ENCODE data around the gene CHD6. TPM values are rescaled to one million over a fixed set of nuclear protein-coding genes. Genes with fewer than 3 reads are reported as not detected.
A peak's percentile ranks its signal among the peaks of the same experiment; 100 is the strongest.

CHD6 gene
- total RNA-seq (10 to 100 TPM; 29.9 to 40.2 (median 33.1) TPM), polyA plus RNA-seq (10 to 100 TPM in 1 of 3 donors, 1 to 10 TPM in 2; 2.4 to 12.9 (median 8.4) TPM)

DNA sequence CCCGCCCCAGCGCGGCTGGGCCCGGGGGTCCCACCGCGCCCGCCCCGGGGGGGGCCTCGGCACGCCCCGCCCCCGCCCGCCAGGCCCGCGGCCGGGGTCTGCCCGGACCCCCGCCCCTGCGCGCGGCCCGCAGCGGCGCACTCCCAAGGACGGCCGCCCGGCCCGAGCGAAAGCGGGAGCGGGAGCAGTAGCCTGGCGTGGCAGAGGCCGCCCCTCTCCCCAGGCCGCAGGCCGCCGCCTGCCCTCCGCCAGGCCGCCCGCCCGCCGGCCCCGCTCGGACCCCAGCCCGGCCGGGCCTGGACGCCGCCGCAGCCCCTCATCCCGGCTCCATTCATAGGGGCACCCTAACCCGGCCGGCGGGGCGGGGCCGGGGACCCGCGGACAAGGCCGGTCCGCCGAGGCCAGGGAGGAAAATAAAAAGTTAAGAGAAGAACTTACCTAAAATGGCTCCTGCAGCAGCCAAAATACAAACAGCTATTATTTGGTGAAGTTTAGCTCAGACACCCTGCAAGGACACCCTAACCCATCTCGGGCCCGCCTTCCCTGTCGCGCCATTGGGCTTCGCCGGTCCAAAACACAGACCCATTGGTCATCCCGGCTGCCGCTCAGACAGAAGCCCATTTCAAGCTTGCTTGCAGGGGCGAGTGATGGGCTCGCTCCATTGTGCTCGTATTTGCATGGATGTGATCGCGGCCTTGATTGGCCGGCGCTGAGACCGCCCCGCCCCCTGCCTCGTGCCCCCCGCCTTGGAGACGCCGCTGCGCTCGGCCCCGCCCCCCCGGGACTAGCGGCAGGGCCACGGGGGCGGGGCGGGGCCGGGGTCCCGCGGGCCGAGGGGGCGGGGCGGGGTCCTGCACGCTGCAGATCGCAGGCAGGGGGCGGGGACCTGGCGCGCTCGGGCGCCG lies at the start of gene CHD6:
CHD6 (minus strand) TSS at position 476 of the 905 bp plus-strand sequence. CDS start 67,040 bp downstream, outside the sequence.
- peak; percentile 100 for DNase-seq
- peaks cover 0 to 39% (median 31%) of the 10 kb centered on the region in 4 donors for H3K4me1 ChIP-seq
- 1% methylated on average over 102 of the region's 102 CpGs for WGBS, 2 donors
- TF ChIP-seq, protein P1, sequence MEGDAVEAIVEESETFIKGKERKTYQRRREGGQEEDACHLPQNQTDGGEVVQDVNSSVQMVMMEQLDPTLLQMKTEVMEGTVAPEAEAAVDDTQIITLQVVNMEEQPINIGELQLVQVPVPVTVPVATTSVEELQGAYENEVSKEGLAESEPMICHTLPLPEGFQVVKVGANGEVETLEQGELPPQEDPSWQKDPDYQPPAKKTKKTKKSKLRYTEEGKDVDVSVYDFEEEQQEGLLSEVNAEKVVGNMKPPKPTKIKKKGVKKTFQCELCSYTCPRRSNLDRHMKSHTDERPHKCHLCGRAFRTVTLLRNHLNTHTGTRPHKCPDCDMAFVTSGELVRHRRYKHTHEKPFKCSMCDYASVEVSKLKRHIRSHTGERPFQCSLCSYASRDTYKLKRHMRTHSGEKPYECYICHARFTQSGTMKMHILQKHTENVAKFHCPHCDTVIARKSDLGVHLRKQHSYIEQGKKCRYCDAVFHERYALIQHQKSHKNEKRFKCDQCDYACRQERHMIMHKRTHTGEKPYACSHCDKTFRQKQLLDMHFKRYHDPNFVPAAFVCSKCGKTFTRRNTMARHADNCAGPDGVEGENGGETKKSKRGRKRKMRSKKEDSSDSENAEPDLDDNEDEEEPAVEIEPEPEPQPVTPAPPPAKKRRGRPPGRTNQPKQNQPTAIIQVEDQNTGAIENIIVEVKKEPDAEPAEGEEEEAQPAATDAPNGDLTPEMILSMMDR (IDR thresholded peaks at IDR 0.05): no peak
- TF ChIP-seq POLR2A (IDR thresholded peaks at IDR 0.05): no peak
- no peak for TF ChIP-seq EP300 (IDR thresholded peaks at IDR 0.05)
- peak in 3 of 4 donors; percentile 57 to 72 (median 72) for TF ChIP-seq POLR2AphosphoS5 (IDR thresholded peaks at IDR 0.05)
- no peaks in the 10 kb centered on the region for H3K36me3 ChIP-seq
- no peaks in the 10 kb centered on the region for H3K27me3 ChIP-seq
- intact Hi-C loops (cut with DNase I): loop anchor here (1.0 to 2.0 kb wide), 2 partner anchors 75 to 109 kb away; no protein-coding TSS in a partner anchor
- H3K9me3 ChIP-seq: no peaks in the 10 kb centered on the region
- peak within 1 kb of the TSS; percentile 85 to 96 (median 86) for H3K27ac ChIP-seq
- peak within 1 kb of the TSS; percentile 69 to 95 (median 80) for H3K4me3 ChIP-seq

DNA sequence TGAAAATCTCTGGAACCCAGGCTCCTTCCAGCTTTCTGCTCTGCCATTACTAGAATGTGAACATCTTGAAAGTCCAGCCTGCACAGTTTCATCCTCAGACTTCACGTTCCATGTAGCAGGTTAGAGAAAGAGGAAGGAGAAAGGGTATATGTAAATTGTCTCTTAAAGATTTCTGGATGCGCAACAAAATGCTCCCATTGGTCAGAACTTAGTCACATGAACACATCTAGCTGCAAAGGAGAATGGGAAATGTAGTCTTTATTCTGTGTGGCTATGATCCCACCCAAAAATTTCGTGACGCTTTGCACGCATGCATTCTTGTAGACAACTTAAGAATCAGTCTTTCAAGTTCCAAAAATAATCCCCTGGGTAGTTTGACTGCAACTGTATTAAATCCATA lies 46.4 kb upstream of the CHD6 start:
- TF ChIP-seq POLR2A (IDR thresholded peaks at IDR 0.05): no peak
- no peak for TF ChIP-seq POLR2AphosphoS5 (IDR thresholded peaks at IDR 0.05)
- TF ChIP-seq EP300 (IDR thresholded peaks at IDR 0.05): no peak
- TF ChIP-seq, protein P1 (IDR thresholded peaks at IDR 0.05): no peak
- Histone ChIP-seq H3K27me3 (no peaks in the 10 kb centered on the region), H3K4me3 (no peak overlapping the region), H3K27ac (no peak overlapping the region), H3K4me1 (no peaks in the 10 kb centered on the region), H3K9me3 (no peaks in the 10 kb centered on the region), H3K36me3 (no peaks in the 10 kb centered on the region)
- WGBS, 2 donors: 63 to 72% methylated on average over 5 of the region's 5 CpGs
- intact Hi-C loops (cut with DNase I): no loop called here
- DNase-seq: no peak

DNA sequence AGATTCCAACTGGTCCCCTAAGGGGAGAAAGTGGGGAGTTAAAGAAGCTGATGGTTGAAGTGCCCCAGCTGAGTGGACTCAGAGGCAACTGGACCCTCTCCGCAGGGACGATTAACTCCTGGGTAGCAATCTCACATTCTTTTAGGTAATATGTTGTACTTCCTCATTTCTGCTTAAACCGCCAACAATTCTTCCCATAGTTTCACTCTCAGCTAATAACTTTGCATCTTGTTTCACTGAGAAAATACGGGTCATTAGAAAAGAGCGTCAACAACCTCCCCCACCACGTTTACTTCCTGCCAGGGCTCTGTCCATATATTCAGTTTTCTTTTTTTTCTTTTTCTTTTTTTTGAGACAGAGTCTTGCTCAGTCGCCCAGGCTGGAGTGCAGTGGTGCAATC lies 39.5 kb upstream of the CHD6 start:
- intact Hi-C loops (cut with DNase I): no loop called here
- no peaks in the 10 kb centered on the region for H3K4me1 ChIP-seq
- H3K27me3 ChIP-seq: peaks cover 0 to 3% (median 0%) of the 10 kb centered on the region in 3 donors
- WGBS, 2 donors: 51 to 82% methylated on average over 7 of the region's 7 CpGs
- DNase-seq: no peak
- no peaks in the 10 kb centered on the region for H3K9me3 ChIP-seq
- TF ChIP-seq EP300 (IDR thresholded peaks at IDR 0.05) (no peak), POLR2AphosphoS5 (IDR thresholded peaks at IDR 0.05) (no peak), POLR2A (IDR thresholded peaks at IDR 0.05) (no peak)
- TF ChIP-seq, protein P1 (IDR thresholded peaks at IDR 0.05): no peak
- H3K36me3 ChIP-seq: no peaks in the 10 kb centered on the region
- no peak overlapping the region for H3K4me3 ChIP-seq
- H3K27ac ChIP-seq: no peak overlapping the region

- no peak for DNase-seq
Observed at GRCh38 chr20:41655962-41656618, 37.9 kb upstream of the CHD6 start.

More at GRCh38 chr20:41655962-41656618, 37.9 kb upstream of the CHD6 start:
- Histone ChIP-seq H3K4me1 (no peaks in the 10 kb centered on the region), H3K36me3 (no peaks in the 10 kb centered on the region), H3K4me3 (no peak overlapping the region), H3K9me3 (no peaks in the 10 kb centered on the region), H3K27me3 (peaks cover 0 to 3% (median 0%) of the 10 kb centered on the region in 3 donors), H3K27ac (no peak overlapping the region)
- TF ChIP-seq POLR2A (IDR thresholded peaks at IDR 0.05) (no peak), POLR2AphosphoS5 (IDR thresholded peaks at IDR 0.05) (no peak), EP300 (IDR thresholded peaks at IDR 0.05) (no peak)
- TF ChIP-seq, protein P1 (IDR thresholded peaks at IDR 0.05): no peak
- WGBS, 2 donors: 86 to 88% methylated on average over 3 of the region's 3 CpGs
- intact Hi-C loops (cut with DNase I): no loop called here

Measured in sigmoid colon (tissue), 7 donors.